ENCODE measurements around the gene LSP1.

The LSP1 gene

GRCh38 chr11:1825039-1825740 is 27.7 kb upstream of the LSP1 start:
- no peak overlapping the region for H3K4me3 ChIP-seq (ENCODE audit: low read depth, low read length)
- no peak overlapping the region for H3K4me2 ChIP-seq (ENCODE audit: low read length)

DNA sequence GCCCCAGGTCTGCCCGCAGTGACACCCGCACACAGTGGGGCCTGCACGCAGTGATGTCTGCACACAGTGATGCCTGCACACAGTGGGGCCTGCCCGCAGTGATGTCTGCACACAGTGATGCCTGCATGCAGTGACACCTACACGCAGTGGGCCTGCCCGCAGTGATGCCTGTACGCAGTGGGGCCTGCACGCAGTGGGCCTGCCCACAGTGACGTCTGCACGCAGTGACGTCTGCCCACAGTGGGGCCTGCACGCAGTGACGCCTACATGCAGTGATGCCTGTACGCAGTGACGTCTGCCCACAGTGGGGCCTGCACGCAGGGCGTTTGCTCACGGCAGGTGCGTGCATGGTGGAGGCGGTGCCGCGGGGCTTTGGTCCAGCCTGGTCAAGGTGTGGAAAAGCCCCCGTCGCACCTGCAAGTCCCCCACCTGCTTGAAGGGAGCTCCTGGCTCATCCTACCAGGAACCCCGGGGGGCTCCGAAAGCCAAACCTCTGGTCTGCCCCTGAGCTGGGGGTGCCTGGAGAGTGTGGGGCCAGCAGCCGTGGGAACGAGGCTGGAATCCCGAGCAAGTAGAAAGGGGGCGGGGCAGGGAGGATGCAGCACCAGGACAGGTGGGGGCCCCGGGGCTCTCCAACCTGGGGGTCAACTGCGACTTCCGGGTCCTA is 27.0 kb upstream of the LSP1 start:
- H3K23ac ChIP-seq (ENCODE audit: low read length): no peak overlapping the region
- no peak overlapping the region for H2AFZ ChIP-seq (ENCODE audit: insufficient read depth, low read length, poor library complexity)
- WGBS (ENCODE audit: extremely low coverage, insufficient coverage, insufficient read length): no CpG with 5 or more reads among the region's 33 CpGs
- H4K8ac ChIP-seq (ENCODE audit: low read depth, low read length): no peak overlapping the region
- no peak overlapping the region for H4K91ac ChIP-seq (ENCODE audit: low read depth, low read length)
- H3K79me1 ChIP-seq (ENCODE audit: low read length): peaks cover 3% of the 10 kb centered on the region
- no peak overlapping the region for H3K18ac ChIP-seq (ENCODE audit: low read length)
- H4K12ac ChIP-seq (ENCODE audit: low read depth, low read length): no peak overlapping the region
- DNase-seq: no peak
- H2BK12ac ChIP-seq (ENCODE audit: low read length): no peak overlapping the region
- H3K27ac ChIP-seq (ENCODE audit: low read depth, low read length): no peak overlapping the region
- H3K9me3 ChIP-seq (ENCODE audit: insufficient read depth, low read depth, low read length): peaks cover 1% of the 10 kb centered on the region
- no peaks in the 10 kb centered on the region for H3K27me3 ChIP-seq (ENCODE audit: insufficient read depth, low read length)
- no peak overlapping the region for H3K14ac ChIP-seq (ENCODE audit: low read length)
- no peak overlapping the region for H3K4ac ChIP-seq (ENCODE audit: low read depth, low read length)
- H3K4me2 ChIP-seq (ENCODE audit: low read length): no peak overlapping the region
- H3K9ac ChIP-seq (ENCODE audit: low read length): no peak overlapping the region
- no peak overlapping the region for H2BK5ac ChIP-seq (ENCODE audit: low read depth, low read length, poor library complexity)
- H3K36me3 ChIP-seq (ENCODE audit: control insufficient read depth in 1 of 2, insufficient read depth in 2 of 2, low read length in 2 of 2): no peaks in the 10 kb centered on the region
- no peak overlapping the region for H2BK120ac ChIP-seq (ENCODE audit: insufficient read depth, low read length, poor library complexity)
- H3K79me2 ChIP-seq (ENCODE audit: control insufficient read depth, insufficient read depth, low read length, poor library complexity): no peaks in the 10 kb centered on the region
- no peak overlapping the region for H3K4me3 ChIP-seq (ENCODE audit: low read depth, low read length)
- H3K4me1 ChIP-seq (ENCODE audit: control insufficient read depth in 1 of 2, insufficient read depth in 2 of 2, low read length in 2 of 2): peaks cover 10 to 16% of the 10 kb centered on the region in 2 experiments
- H2AK5ac ChIP-seq (ENCODE audit: low read length): no peak overlapping the region

More at GRCh38 chr11:1825039-1825740, 27.7 kb upstream of the LSP1 start:
- Histone ChIP-seq H3K9ac (ENCODE audit: low read length) (no peak overlapping the region), H3K4ac (ENCODE audit: low read depth, low read length) (no peak overlapping the region), H3K4me1 (ENCODE audit: control insufficient read depth in 1 of 2, insufficient read depth in 2 of 2, low read length in 2 of 2) (peaks cover 11 to 12% of the 10 kb centered on the region in 2 experiments), H2AFZ (ENCODE audit: insufficient read depth, low read length, poor library complexity) (no peak overlapping the region), H3K9me3 (ENCODE audit: insufficient read depth, low read depth, low read length) (peaks cover 4% of the 10 kb centered on the region), H2AK5ac (ENCODE audit: low read length) (no peak overlapping the region), H3K79me2 (ENCODE audit: control insufficient read depth, insufficient read depth, low read length, poor library complexity) (no peaks in the 10 kb centered on the region), H3K18ac (ENCODE audit: low read length) (no peak overlapping the region), H2BK12ac (ENCODE audit: low read length) (no peak overlapping the region), H3K36me3 (ENCODE audit: control insufficient read depth in 1 of 2, insufficient read depth in 2 of 2, low read length in 2 of 2) (no peaks in the 10 kb centered on the region), H4K91ac (ENCODE audit: low read depth, low read length) (no peak overlapping the region), H4K12ac (ENCODE audit: low read depth, low read length) (no peak overlapping the region), H2BK5ac (ENCODE audit: low read depth, low read length, poor library complexity) (no peak overlapping the region), H3K14ac (ENCODE audit: low read length) (no peak overlapping the region), H3K79me1 (ENCODE audit: low read length) (peaks cover under 1% of the 10 kb centered on the region), H3K27me3 (ENCODE audit: insufficient read depth, low read length) (no peaks in the 10 kb centered on the region), H2BK120ac (ENCODE audit: insufficient read depth, low read length, poor library complexity) (no peak overlapping the region), H3K23ac (ENCODE audit: low read length) (no peak overlapping the region), H3K27ac (ENCODE audit: low read depth, low read length) (no peak overlapping the region), H4K8ac (ENCODE audit: low read depth, low read length) (no peak overlapping the region)
- peak; percentile 83 to 89 for DNase-seq
- WGBS (ENCODE audit: extremely low coverage, insufficient coverage, insufficient read length): no CpG with 5 or more reads among the region's 26 CpGs

DNA sequence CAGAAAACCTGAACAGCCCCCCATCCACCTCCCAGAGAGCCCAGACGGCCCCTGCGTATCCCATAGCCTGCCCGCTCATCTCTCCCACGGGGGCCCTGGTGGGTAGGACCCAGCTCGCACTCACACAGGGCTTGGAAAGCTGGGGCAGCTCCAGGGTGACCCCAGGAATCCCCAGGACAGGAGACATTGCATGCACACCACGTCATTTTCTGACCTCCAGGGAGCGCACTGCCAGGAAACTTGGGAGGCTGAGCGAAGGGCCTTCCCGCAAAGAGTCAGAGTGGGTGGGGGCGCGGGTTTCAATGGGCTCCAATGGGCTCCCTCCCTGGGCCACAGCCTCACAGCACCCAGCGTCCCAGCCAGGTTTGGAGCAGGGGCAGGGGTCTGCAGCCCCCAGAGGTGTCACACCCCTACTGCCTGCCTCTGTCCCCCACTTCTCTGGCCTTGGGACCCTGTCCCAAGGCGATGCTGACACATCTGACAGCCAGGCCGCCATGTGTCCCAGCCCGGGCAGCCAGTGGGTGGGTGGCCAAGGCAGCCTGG is 26.3 kb upstream of the LSP1 start:
- H3K79me2 ChIP-seq (ENCODE audit: control insufficient read depth, insufficient read depth, low read length, poor library complexity): no peaks in the 10 kb centered on the region
- peaks cover 12 to 22% of the 10 kb centered on the region in 2 experiments for H3K4me1 ChIP-seq (ENCODE audit: control insufficient read depth in 1 of 2, insufficient read depth in 2 of 2, low read length in 2 of 2)
- no peak overlapping the region for H2AK5ac ChIP-seq (ENCODE audit: low read length)
- no peak overlapping the region for H2BK120ac ChIP-seq (ENCODE audit: insufficient read depth, low read length, poor library complexity)
- no peak overlapping the region for H3K4ac ChIP-seq (ENCODE audit: low read depth, low read length)
- H3K27me3 ChIP-seq (ENCODE audit: insufficient read depth, low read length): no peaks in the 10 kb centered on the region
- H3K4me2 ChIP-seq (ENCODE audit: low read length): no peak overlapping the region
- H3K9me3 ChIP-seq (ENCODE audit: insufficient read depth, low read depth, low read length): no peaks in the 10 kb centered on the region
- H2BK12ac ChIP-seq (ENCODE audit: low read length): no peak overlapping the region
- H3K36me3 ChIP-seq (ENCODE audit: control insufficient read depth in 1 of 2, insufficient read depth in 2 of 2, low read length in 2 of 2): no peaks in the 10 kb centered on the region
- H4K12ac ChIP-seq (ENCODE audit: low read depth, low read length): no peak overlapping the region
- no peak overlapping the region for H2BK5ac ChIP-seq (ENCODE audit: low read depth, low read length, poor library complexity)
- no peak overlapping the region for H3K14ac ChIP-seq (ENCODE audit: low read length)
- DNase-seq: no peak
- H2AFZ ChIP-seq (ENCODE audit: insufficient read depth, low read length, poor library complexity): no peak overlapping the region
- no peak overlapping the region for H3K9ac ChIP-seq (ENCODE audit: low read length)
- no peak overlapping the region for H3K23ac ChIP-seq (ENCODE audit: low read length)
- H4K91ac ChIP-seq (ENCODE audit: low read depth, low read length): no peak overlapping the region
- WGBS (ENCODE audit: extremely low coverage, insufficient coverage, insufficient read length): no CpG with 5 or more reads among the region's 15 CpGs
- peaks cover 7% of the 10 kb centered on the region for H3K79me1 ChIP-seq (ENCODE audit: low read length)
- no peak overlapping the region for H3K4me3 ChIP-seq (ENCODE audit: low read depth, low read length)
- H3K18ac ChIP-seq (ENCODE audit: low read length): no peak overlapping the region
- H3K27ac ChIP-seq (ENCODE audit: low read depth, low read length): no peak overlapping the region
- H4K8ac ChIP-seq (ENCODE audit: low read depth, low read length): no peak overlapping the region

DNA sequence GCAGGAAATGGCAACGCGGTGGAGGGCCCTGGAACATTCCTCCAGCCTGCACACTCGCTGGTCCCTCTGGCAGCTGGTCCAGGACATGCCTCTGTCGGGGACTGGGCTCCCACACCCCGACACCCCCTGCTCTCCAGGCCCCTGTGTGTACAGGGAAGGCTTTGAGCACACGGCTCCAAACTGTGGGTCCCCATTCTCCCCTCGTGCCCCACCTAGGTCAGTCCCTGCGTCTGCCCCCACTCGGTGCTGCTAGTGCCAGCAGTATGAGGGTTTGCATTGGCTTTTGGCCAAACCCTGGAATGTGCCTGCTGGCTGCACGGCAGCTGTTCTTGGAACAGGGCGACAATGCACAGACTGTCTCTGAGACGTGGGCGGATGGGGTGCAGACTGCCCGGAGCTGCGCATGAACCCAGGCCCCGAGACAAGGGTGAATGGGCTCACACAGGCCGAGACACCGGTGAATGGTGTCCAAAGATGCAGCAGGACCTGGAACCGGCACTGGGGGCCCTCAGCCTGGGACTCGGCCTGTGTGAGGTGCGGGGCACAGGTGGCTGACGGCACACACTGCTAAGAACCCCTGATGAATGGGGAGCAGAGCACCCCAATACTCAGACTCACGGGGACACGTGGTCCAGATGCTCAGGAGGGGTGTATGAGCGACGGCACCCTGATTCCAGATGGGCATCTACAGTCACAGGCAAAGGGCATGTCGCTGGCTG is 25.6 kb upstream of the LSP1 start:
- peaks cover 11% of the 10 kb centered on the region for H3K79me1 ChIP-seq (ENCODE audit: low read length)
- no peak overlapping the region for H2BK5ac ChIP-seq (ENCODE audit: low read depth, low read length, poor library complexity)
- H3K79me2 ChIP-seq (ENCODE audit: control insufficient read depth, insufficient read depth, low read length, poor library complexity): no peaks in the 10 kb centered on the region
- no peak overlapping the region for H3K18ac ChIP-seq (ENCODE audit: low read length)
- H3K27me3 ChIP-seq (ENCODE audit: insufficient read depth, low read length): no peaks in the 10 kb centered on the region
- H2AFZ ChIP-seq (ENCODE audit: insufficient read depth, low read length, poor library complexity): no peak overlapping the region
- H2BK120ac ChIP-seq (ENCODE audit: insufficient read depth, low read length, poor library complexity): no peak overlapping the region
- H3K4ac ChIP-seq (ENCODE audit: low read depth, low read length): no peak overlapping the region
- H3K4me2 ChIP-seq (ENCODE audit: low read length): no peak overlapping the region
- H3K27ac ChIP-seq (ENCODE audit: low read depth, low read length): no peak overlapping the region
- H3K14ac ChIP-seq (ENCODE audit: low read length): no peak overlapping the region
- H3K23ac ChIP-seq (ENCODE audit: low read length): no peak overlapping the region
- no CpG with 5 or more reads among the region's 27 CpGs for WGBS (ENCODE audit: extremely low coverage, insufficient coverage, insufficient read length)
- H4K8ac ChIP-seq (ENCODE audit: low read depth, low read length): no peak overlapping the region
- peak overlapping the region; percentile 20 for H2BK12ac ChIP-seq (ENCODE audit: low read length)
- no peak overlapping the region for H3K4me3 ChIP-seq (ENCODE audit: low read depth, low read length)
- no peak overlapping the region for H2AK5ac ChIP-seq (ENCODE audit: low read length)
- no peaks in the 10 kb centered on the region for H3K36me3 ChIP-seq (ENCODE audit: control insufficient read depth in 1 of 2, insufficient read depth in 2 of 2, low read length in 2 of 2)
- H3K4me1 ChIP-seq (ENCODE audit: control insufficient read depth in 1 of 2, insufficient read depth in 2 of 2, low read length in 2 of 2): peaks cover 12 to 27% of the 10 kb centered on the region in 2 experiments
- no peak for DNase-seq
- H3K9me3 ChIP-seq (ENCODE audit: insufficient read depth, low read depth, low read length): no peaks in the 10 kb centered on the region
- H4K91ac ChIP-seq (ENCODE audit: low read depth, low read length): peak overlapping the region; percentile 51
- no peak overlapping the region for H3K9ac ChIP-seq (ENCODE audit: low read length)
- no peak overlapping the region for H4K12ac ChIP-seq (ENCODE audit: low read depth, low read length)
